ENCODE measurements around the gene FGF14.
"Not testable (repeated sequence)": the region's sequence is repeated elsewhere in the genome, so short reads cannot be mapped to it uniquely, and the experiment has no call there.

Gene FGF14

GRCh38 chr13:102017248-102017647 is 384.6 kb downstream of the FGF14 start:
- no peak overlapping the region for H3K27ac ChIP-seq

GRCh38 chr13:102012299-102013293 is 389.3 kb downstream of the FGF14 start:
- Histone ChIP-seq H3K36me3 (no peaks in the 10 kb centered on the region), H3K27ac (no peak overlapping the region), H3K27me3 (no peaks in the 10 kb centered on the region), H3K9me3 (peaks cover 11% of the 10 kb centered on the region; the same call in 1 of the 2 replicates), H3K4me3 (no peak overlapping the region), H3K4me1 (no peaks in the 10 kb centered on the region), H3K9ac (no peak overlapping the region), H3K4me2 (no peak overlapping the region), H4K20me1 (no peaks in the 10 kb centered on the region)
- TF ChIP-seq Cebpa-rat (IDR thresholded peaks at IDR 0.05): no peak

More at GRCh38 chr13:102017248-102017647, 384.6 kb downstream of the FGF14 start:
- no peak overlapping the region for H3K4me3 ChIP-seq
- no peak for TF ChIP-seq Cebpa-rat (IDR thresholded peaks at IDR 0.05)
- no peaks in the 10 kb centered on the region for H4K20me1 ChIP-seq
- no peak overlapping the region for H3K9ac ChIP-seq
- H3K9me3 ChIP-seq: peaks cover 20% of the 10 kb centered on the region
- H3K36me3 ChIP-seq: no peaks in the 10 kb centered on the region
- H3K27me3 ChIP-seq: no peaks in the 10 kb centered on the region
- H3K4me2 ChIP-seq: no peak overlapping the region
- H3K4me1 ChIP-seq: no peaks in the 10 kb centered on the region

- not testable (repeated sequence) for H3K4me2 ChIP-seq, H3K9ac ChIP-seq, H3K9me3 ChIP-seq
These were observed 390.4 kb downstream of the FGF14 start for GRCh38 chr13:102011455-102011854.

GRCh38 chr13:102003848-102004570 is 397.8 kb downstream of the FGF14 start:
- H3K27ac ChIP-seq: no peak overlapping the region
- H3K9me3 ChIP-seq: no peaks in the 10 kb centered on the region
- H3K27me3 ChIP-seq: no peaks in the 10 kb centered on the region
- no peak overlapping the region for H3K4me2 ChIP-seq
- no peak for TF ChIP-seq Cebpa-rat (IDR thresholded peaks at IDR 0.05)
- no peaks in the 10 kb centered on the region for H3K4me1 ChIP-seq
- H3K36me3 ChIP-seq: no peaks in the 10 kb centered on the region
- H3K4me3 ChIP-seq: no peak overlapping the region
- H4K20me1 ChIP-seq: no peaks in the 10 kb centered on the region
- H3K9ac ChIP-seq: no peak overlapping the region

More at GRCh38 chr13:102011455-102011854, 390.4 kb downstream of the FGF14 start:
- not testable (repeated sequence) for H3K27ac ChIP-seq, H3K4me1 ChIP-seq, H3K27me3 ChIP-seq, H3K4me3 ChIP-seq, H3K36me3 ChIP-seq, H4K20me1 ChIP-seq

GRCh38 chr13:102002287-102002686 is 399.6 kb downstream of the FGF14 start:
- no peak overlapping the region for H3K4me2 ChIP-seq
- H4K20me1 ChIP-seq: no peaks in the 10 kb centered on the region
- no peaks in the 10 kb centered on the region for H3K36me3 ChIP-seq
- no peak for TF ChIP-seq Cebpa-rat (IDR thresholded peaks at IDR 0.05)
- H3K9ac ChIP-seq: no peak overlapping the region
- H3K9me3 ChIP-seq: no peaks in the 10 kb centered on the region
- no peak overlapping the region for H3K4me3 ChIP-seq
- H3K4me1 ChIP-seq: no peaks in the 10 kb centered on the region
- no peaks in the 10 kb centered on the region for H3K27me3 ChIP-seq
- no peak overlapping the region for H3K27ac ChIP-seq

GRCh38 chr13:102000764-102001163 is 401.1 kb downstream of the FGF14 start:
- Histone ChIP-seq H3K27ac (no peak overlapping the region), H3K9me3 (no peaks in the 10 kb centered on the region), H3K36me3 (no peaks in the 10 kb centered on the region), H3K4me1 (no peaks in the 10 kb centered on the region), H4K20me1 (no peaks in the 10 kb centered on the region), H3K27me3 (no peaks in the 10 kb centered on the region), H3K4me2 (no peak overlapping the region), H3K4me3 (no peak overlapping the region), H3K9ac (no peak overlapping the region)
- no peak for TF ChIP-seq Cebpa-rat (IDR thresholded peaks at IDR 0.05)

GRCh38 chr13:101998129-101998528 is 403.7 kb downstream of the FGF14 start:
- no peaks in the 10 kb centered on the region for H3K4me1 ChIP-seq
- no peak overlapping the region for H3K9ac ChIP-seq
- no peak overlapping the region for H3K4me3 ChIP-seq
- no peaks in the 10 kb centered on the region for H3K27me3 ChIP-seq
- no peak overlapping the region for H3K4me2 ChIP-seq
- H3K9me3 ChIP-seq: no peaks in the 10 kb centered on the region
- no peaks in the 10 kb centered on the region for H3K36me3 ChIP-seq
- TF ChIP-seq Cebpa-rat (IDR thresholded peaks at IDR 0.05): no peak
- no peak overlapping the region for H3K27ac ChIP-seq
- H4K20me1 ChIP-seq: no peaks in the 10 kb centered on the region

- H3K27ac ChIP-seq: no peak overlapping the region
- no peak for TF ChIP-seq Cebpa-rat (IDR thresholded peaks at IDR 0.05)
- H3K4me3 ChIP-seq: no peak overlapping the region
- no peaks in the 10 kb centered on the region for H4K20me1 ChIP-seq
- no peak overlapping the region for H3K9ac ChIP-seq
- no peaks in the 10 kb centered on the region for H3K27me3 ChIP-seq
- no peaks in the 10 kb centered on the region for H3K4me1 ChIP-seq
- no peak overlapping the region for H3K4me2 ChIP-seq
- H3K36me3 ChIP-seq: no peaks in the 10 kb centered on the region
- H3K9me3 ChIP-seq: no peaks in the 10 kb centered on the region
These were observed 404.9 kb downstream of the FGF14 start for GRCh38 chr13:101996954-101997353.

- TF ChIP-seq Cebpa-rat (IDR thresholded peaks at IDR 0.05): no peak
- H3K27ac ChIP-seq: no peak overlapping the region
- H3K4me1 ChIP-seq: no peaks in the 10 kb centered on the region
- H3K4me2 ChIP-seq: no peak overlapping the region
- no peaks in the 10 kb centered on the region for H3K36me3 ChIP-seq
- H3K9ac ChIP-seq: no peak overlapping the region
- no peaks in the 10 kb centered on the region for H3K9me3 ChIP-seq
- H3K27me3 ChIP-seq: no peaks in the 10 kb centered on the region
- H3K4me3 ChIP-seq: no peak overlapping the region
- no peaks in the 10 kb centered on the region for H4K20me1 ChIP-seq
These were observed 412.0 kb downstream of the FGF14 start for GRCh38 chr13:101989798-101990350.

- Histone ChIP-seq H3K4me3 (no peak overlapping the region), H3K9me3 (no peaks in the 10 kb centered on the region), H3K27ac (no peak overlapping the region), H3K27me3 (no peaks in the 10 kb centered on the region), H3K4me2 (no peak overlapping the region), H3K4me1 (no peaks in the 10 kb centered on the region), H3K9ac (no peak overlapping the region), H3K36me3 (no peaks in the 10 kb centered on the region), H4K20me1 (no peaks in the 10 kb centered on the region)
- TF ChIP-seq Cebpa-rat (IDR thresholded peaks at IDR 0.05): no peak
These were observed 413.7 kb downstream of the FGF14 start for GRCh38 chr13:101988140-101988539.

Data from BLaER1 (cell line).